MCF 10A (cell line): Measurements from ENCODE around the gene RNF213. TPM values are rescaled to one million over a fixed set of nuclear protein-coding genes. Genes with fewer than 3 reads are reported as not detected.

ENCODE experiments used
- BruUV-seq: library from RNA; stranded (reverse); fragments of 400-500 nt; replicated peaks from 2 replicates; lab custom pipeline; 2021; lab: Mats Ljungman, UMichigan
- CTCF ChIA-PET: fragments of 300-600 bp; sonication (Branson Sonifier 250); formaldehyde crosslinking; extraction: SDS; loops from one replicate; lab custom pipeline; 2021; ENCODE audit warnings: antibody characterized with exemption, inconsistent platforms; lab: Yijun Ruan, JAX
- POLR2A ChIA-PET: fragments of 300-600, 350-650 bp; sonication (Branson Sonifier 250); formaldehyde crosslinking; extraction: SDS; loops from one replicate; lab custom pipeline; 2020; ENCODE audit warnings: antibody characterized with exemption, inconsistent platforms; lab: Yijun Ruan, JAX
- DNase-seq: peaks from one replicate; pipeline ENCODE4 v3.0.0-alpha.2; 2018; ENCODE audit not compliant: unreplicated experiment
- H3K27ac Mint-ChIP-seq: one replicate; pipeline ENCODE4 v1.8.0; 2022; ENCODE audit warnings: mild to moderate bottlenecking, low read depth, mixed read lengths; ENCODE audit not compliant: unreplicated experiment
- H3K27me3 Mint-ChIP-seq: one replicate; pipeline ENCODE4 v1.8.0; 2022; ENCODE audit warnings: mixed read lengths; ENCODE audit not compliant: insufficient read depth, unreplicated experiment
- H3K36me3 Mint-ChIP-seq: one replicate; pipeline ENCODE4 v1.8.0; 2022; ENCODE audit warnings: mild to moderate bottlenecking, moderate library complexity, mixed read lengths; ENCODE audit not compliant: insufficient read depth, unreplicated experiment
- H3K4me1 Mint-ChIP-seq: one replicate; pipeline ENCODE4 v1.8.0; 2022; ENCODE audit warnings: mixed read lengths; ENCODE audit not compliant: insufficient read depth, unreplicated experiment
- H3K4me3 Mint-ChIP-seq: one replicate; pipeline ENCODE4 v1.8.0; 2022; ENCODE audit warnings: mild to moderate bottlenecking, moderate library complexity, mixed read lengths; ENCODE audit not compliant: unreplicated experiment
- H3K9me3 Mint-ChIP-seq: one replicate; pipeline ENCODE4 v1.8.0; 2022; ENCODE audit warnings: mixed read lengths; ENCODE audit not compliant: unreplicated experiment
- intact Hi-C: fragments of 100-400 bp; cut with micrococcal nuclease; formaldehyde crosslinking; loops from 2 replicates; pipeline ENCODE4 v1.14.1; 2022
- total RNA-seq: library from RNA; stranded (reverse); gene quantifications from 2 replicates; pipeline ENCODE4 v1.2.3, GENCODE V29; 2022
- TF ChIP-seq, protein P1 (sequence below): fragments of 200-600 bp; IDR thresholded peaks from one replicate; pipeline ENCODE4 v1.8.0; 2022; ENCODE audit warnings: antibody characterized with exemption, mild to moderate bottlenecking; ENCODE audit not compliant: unreplicated experiment

The RNF213 gene
- total RNA-seq, 1 experiment from 2014 or later: 50.5 TPM

DNA sequence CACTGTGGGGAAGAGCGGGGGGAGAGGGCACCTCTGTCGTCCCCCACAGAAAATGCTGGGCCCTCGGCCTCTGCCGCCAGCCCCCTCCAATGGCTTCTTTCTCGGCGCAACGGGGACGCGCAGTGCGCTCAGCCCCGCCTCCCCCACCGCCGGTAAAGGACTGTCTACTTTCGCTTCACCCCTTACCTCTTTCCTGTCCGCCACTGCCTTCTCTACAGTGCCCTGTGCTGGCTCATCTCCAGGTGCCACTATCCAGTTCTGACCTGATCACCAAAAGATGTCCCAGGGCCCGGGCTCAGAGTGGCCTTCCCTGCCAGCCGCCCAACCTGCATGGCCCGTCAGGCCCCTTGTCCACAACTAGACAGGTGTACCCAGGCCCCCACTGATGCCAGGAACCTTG lies 161.6 kb downstream of the RNF213 start:
- Mint-ChIP-seq H3K27me3 (no peaks in the 10 kb centered on the region), H3K4me3 (no peak overlapping the region), H3K9me3 (no peaks in the 10 kb centered on the region), H3K27ac (no peak overlapping the region), H3K36me3 (no peaks in the 10 kb centered on the region), H3K4me1 (peaks cover 9% of the 10 kb centered on the region)
- CTCF ChIA-PET: no interaction called here
- intact Hi-C loops: loop anchor here (10.0 kb wide), 1 partner anchor 473 kb away; no protein-coding TSS in a partner anchor
- TF ChIP-seq, protein P1, sequence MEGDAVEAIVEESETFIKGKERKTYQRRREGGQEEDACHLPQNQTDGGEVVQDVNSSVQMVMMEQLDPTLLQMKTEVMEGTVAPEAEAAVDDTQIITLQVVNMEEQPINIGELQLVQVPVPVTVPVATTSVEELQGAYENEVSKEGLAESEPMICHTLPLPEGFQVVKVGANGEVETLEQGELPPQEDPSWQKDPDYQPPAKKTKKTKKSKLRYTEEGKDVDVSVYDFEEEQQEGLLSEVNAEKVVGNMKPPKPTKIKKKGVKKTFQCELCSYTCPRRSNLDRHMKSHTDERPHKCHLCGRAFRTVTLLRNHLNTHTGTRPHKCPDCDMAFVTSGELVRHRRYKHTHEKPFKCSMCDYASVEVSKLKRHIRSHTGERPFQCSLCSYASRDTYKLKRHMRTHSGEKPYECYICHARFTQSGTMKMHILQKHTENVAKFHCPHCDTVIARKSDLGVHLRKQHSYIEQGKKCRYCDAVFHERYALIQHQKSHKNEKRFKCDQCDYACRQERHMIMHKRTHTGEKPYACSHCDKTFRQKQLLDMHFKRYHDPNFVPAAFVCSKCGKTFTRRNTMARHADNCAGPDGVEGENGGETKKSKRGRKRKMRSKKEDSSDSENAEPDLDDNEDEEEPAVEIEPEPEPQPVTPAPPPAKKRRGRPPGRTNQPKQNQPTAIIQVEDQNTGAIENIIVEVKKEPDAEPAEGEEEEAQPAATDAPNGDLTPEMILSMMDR: no peak
- no TSS peak for BruUV-seq
- DNase-seq: no peak
- POLR2A ChIA-PET: no interaction called here

DNA sequence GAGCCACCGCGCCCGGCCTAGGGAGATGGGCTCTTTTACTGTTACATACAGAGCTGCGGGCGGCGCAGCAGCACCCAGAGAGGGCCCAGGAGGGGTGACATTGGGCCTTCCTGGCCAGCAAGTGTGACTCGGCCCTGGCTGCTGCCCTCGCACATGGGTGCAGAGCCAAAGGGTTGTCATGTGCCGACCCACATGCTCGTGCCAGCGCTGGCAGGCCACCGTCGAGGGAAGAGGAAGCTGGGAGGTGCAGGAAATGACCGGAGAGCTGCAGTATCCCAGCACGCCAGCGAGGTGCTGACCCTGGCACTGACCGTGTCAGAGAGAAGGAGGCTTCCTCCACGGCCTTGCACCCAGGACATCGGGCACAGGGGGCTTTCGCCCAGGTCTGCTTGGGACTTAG lies 162.3 kb downstream of the RNF213 start:
- Mint-ChIP-seq H3K36me3 (no peaks in the 10 kb centered on the region), H3K27ac (no peak overlapping the region), H3K4me1 (peaks cover 5% of the 10 kb centered on the region), H3K27me3 (no peaks in the 10 kb centered on the region), H3K4me3 (no peak overlapping the region), H3K9me3 (no peaks in the 10 kb centered on the region)
- TF ChIP-seq, protein P1: no peak
- intact Hi-C loops: loop anchor here (10.0 kb wide), 1 partner anchor 472 kb away; no protein-coding TSS in a partner anchor
- no TSS peak for BruUV-seq
- POLR2A ChIA-PET: no interaction called here
- no peak for DNase-seq
- CTCF ChIA-PET: interaction anchor here (0.6 to 1.0 kb wide), 3 partner anchors 51 to 560 kb away, joined by 3 to 4 read pairs (median 3); no protein-coding TSS in a partner anchor

DNA sequence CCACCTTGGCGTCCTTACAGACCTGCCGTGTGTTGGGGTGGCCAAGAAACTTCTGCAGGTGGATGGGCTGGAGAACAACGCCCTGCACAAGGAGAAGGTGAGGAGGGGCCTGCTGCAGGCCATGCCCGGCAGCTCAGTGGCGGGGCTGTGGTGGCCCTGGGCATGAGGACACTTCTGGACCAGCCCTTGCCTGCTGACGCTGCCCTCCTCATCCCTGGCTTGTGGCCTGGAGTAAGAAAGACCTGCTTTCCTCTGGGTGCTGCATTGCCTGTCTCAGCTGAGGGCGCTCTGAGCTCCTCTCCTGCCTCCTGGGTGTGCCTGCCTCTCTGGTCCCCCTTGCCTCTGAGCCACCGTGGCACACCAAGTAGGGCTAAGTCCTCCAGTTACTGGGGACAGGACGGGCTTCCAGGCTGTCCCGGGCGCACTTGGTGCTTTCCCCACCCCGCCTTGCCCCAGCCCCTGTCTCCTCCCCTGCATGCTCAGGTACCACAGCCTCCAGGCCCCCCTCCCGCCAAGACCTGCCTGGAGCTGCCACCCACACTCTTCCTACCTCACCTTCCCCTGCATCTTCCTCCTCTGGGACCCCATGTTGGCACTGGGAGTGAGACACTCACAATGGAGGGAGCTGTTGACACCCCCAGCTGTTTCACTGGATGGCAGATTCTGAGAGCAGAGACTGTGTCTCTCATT lies 163.0 kb downstream of the RNF213 start:
- TF ChIP-seq, protein P1: no peak
- intact Hi-C loops: loop anchor here (10.0 kb wide), 1 partner anchor 471 kb away; no protein-coding TSS in a partner anchor
- DNase-seq: no peak
- H3K9me3 Mint-ChIP-seq: no peaks in the 10 kb centered on the region
- ChIA-PET POLR2A (interaction anchor here (0.6 to 1.8 kb wide), 4 partner anchors 8 to 284 kb away, joined by 3 to 8 read pairs (median 3); partner anchors contain the start of gene ENDOV), CTCF (interaction anchor here (0.6 to 1.0 kb wide), 3 partner anchors 50 to 559 kb away, joined by 3 to 4 read pairs (median 3); no protein-coding TSS in a partner anchor)
- no peaks in the 10 kb centered on the region for H3K36me3 Mint-ChIP-seq
- no peak overlapping the region for H3K27ac Mint-ChIP-seq
- no peaks in the 10 kb centered on the region for H3K27me3 Mint-ChIP-seq
- no peak overlapping the region for H3K4me3 Mint-ChIP-seq
- H3K4me1 Mint-ChIP-seq: no peaks in the 10 kb centered on the region
- no TSS peak for BruUV-seq

DNA sequence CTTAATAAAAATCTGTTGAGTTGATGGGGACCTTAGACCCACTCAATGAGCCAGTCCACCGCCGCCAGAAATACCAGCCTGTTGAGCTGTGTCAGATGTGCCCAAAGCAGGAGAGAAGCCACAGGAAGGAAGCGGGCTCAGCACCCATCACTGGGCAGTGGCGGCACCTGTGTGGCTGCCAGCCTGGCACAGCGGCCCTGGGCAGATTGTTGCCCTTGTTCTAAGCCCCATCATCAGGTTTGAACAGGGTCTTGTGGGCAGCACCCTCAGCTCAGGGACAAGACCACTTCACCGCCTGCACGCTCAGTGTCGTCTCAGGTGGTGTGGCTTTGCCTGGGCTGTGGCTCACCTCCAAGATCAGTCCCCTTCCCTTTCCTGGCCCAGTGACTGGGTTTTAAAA lies 163.6 kb downstream of the RNF213 start:
- ChIA-PET POLR2A (interaction anchor here (0.6 to 1.8 kb wide), 5 partner anchors 9 to 283 kb away, joined by 3 to 8 read pairs (median 3); partner anchors contain the start of gene ENDOV), CTCF (interaction anchor here (1.0 kb wide), 1 partner anchor 558 kb away, joined by 3 read pairs; no protein-coding TSS in a partner anchor)
- no peaks in the 10 kb centered on the region for H3K4me1 Mint-ChIP-seq
- no peaks in the 10 kb centered on the region for H3K36me3 Mint-ChIP-seq
- H3K27me3 Mint-ChIP-seq: no peaks in the 10 kb centered on the region
- H3K27ac Mint-ChIP-seq: no peak overlapping the region
- TF ChIP-seq, protein P1: no peak
- intact Hi-C loops: loop anchor here (10.0 kb wide), 1 partner anchor 471 kb away; no protein-coding TSS in a partner anchor
- BruUV-seq: no TSS peak
- no peaks in the 10 kb centered on the region for H3K9me3 Mint-ChIP-seq
- DNase-seq: no peak
- no peak overlapping the region for H3K4me3 Mint-ChIP-seq
